ENCODE results near the gene GJB3. TPM values are rescaled to one million over a fixed set of nuclear protein-coding genes. Genes with fewer than 3 reads are reported as not detected.

Gene GJB3
- total and polyA plus RNA-seq, 4 donors: 0.21 to 1.0 (median 0.42) TPM; not detected in 1

DNA sequence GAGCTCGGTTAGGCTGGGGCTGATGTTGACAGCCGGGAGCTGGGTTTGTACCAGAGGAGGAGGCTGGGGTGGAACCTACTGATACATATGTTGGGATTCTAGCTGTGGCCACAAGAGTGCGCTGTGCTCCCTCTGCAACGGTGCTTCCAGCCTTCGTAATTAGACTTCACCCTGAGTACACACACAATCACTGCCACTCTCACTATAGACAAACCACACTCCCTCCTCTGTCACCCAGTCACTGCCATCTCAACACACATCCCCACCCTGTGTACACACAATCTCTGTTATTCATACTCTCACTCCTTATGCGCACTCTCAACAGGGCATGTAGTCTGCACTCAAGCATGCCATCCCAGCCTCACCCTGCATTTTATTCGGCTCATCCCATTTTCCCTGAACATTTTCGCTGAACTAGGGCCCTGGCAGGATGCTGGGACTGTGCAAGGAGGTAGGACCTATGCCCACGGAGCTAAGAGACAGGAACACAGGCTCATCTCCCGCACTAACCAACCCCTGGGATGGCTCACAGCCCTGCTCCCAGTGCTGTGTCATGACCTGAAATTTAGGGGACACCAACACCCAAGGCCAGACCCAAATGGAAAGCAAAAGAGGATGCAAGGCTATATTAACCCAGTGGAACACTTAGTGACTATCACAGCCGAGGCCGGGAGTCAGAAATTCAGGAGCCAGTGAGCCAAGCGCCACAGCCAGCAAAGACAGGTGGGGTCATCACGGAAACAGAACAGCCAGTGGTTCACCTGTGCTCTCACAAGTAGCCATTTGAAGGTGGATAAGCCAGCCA, 5.7 kb downstream of the GJB3 start:
- DNase-seq (peak; percentile 82 to 89), ATAC-seq (ENCODE audit: low FRiP score) (peak; percentile 82)
- no peaks in the 10 kb centered on the region for H3K4me1 ChIP-seq (ENCODE audit: control insufficient read depth in 1 of 2, insufficient read depth in 2 of 2, low read length in 2 of 2)
- H3K27me3 ChIP-seq (ENCODE audit: control insufficient read depth in 1 of 2, insufficient read depth in 2 of 2, low read length in 1 of 2): no peaks in the 10 kb centered on the region
- WGBS, 2 donors: 49 to 52% methylated on average over 14 of the region's 14 CpGs
- intact Hi-C loops (cut with DNase I): loop anchor here (1.0 to 2.0 kb wide), 2 partner anchors 66 to 74 kb away; no protein-coding TSS in a partner anchor
- H3K4me3 ChIP-seq (ENCODE audit: low read length in 2 of 2): no peak overlapping the region
- no peaks in the 10 kb centered on the region for H3K36me3 ChIP-seq (ENCODE audit: control insufficient read depth in 1 of 2, insufficient read depth in 2 of 2, low read length in 1 of 2)
- H3K27ac ChIP-seq (ENCODE audit: low read depth in 1 of 2, low read length in 2 of 2): no peak overlapping the region
- no peaks in the 10 kb centered on the region for H3K9me3 ChIP-seq (ENCODE audit: control insufficient read depth, low read length)

- WGBS, 2 donors: 23 to 31% methylated on average over 9 of the region's 9 CpGs
- ATAC-seq (ENCODE audit: low FRiP score): peak; percentile 66
- peak overlapping the region in 1 of 2 donors; percentile 35 for H3K27ac ChIP-seq (ENCODE audit: low read depth in 1 of 2, low read length in 2 of 2)
These were observed 6.7 kb downstream of the GJB3 start for GRCh38 chr1:34787461-34788420.

DNA sequence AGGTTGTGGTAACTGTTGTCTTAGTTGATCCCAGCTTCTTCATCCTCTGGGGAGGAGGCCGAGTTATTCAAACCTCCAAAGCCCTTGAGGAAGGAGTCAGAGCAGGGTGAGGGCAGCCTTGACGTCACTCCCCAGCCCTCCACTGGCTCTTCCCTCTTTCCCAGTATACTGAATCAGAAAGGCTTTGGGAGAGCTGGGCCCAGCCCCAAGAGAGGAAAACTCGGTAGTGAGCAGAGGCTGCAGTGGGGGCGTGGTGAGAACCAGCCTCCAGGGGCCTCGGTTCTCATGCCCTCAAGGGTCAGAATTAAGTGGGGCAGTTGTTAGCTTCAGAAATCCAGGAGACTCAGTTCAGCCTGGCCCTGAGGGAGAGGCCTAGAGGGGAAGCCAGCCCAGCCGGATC, 10.0 kb downstream of the GJB3 start:
- H3K9me3 ChIP-seq (ENCODE audit: control insufficient read depth, low read length): no peaks in the 10 kb centered on the region
- H3K4me1 ChIP-seq (ENCODE audit: control insufficient read depth in 1 of 2, insufficient read depth in 2 of 2, low read length in 2 of 2): no peaks in the 10 kb centered on the region

More at GRCh38 chr1:34787461-34788420, 6.7 kb downstream of the GJB3 start:
- no peaks in the 10 kb centered on the region for H3K27me3 ChIP-seq (ENCODE audit: control insufficient read depth in 1 of 2, insufficient read depth in 2 of 2, low read length in 1 of 2)
- no peaks in the 10 kb centered on the region for H3K4me1 ChIP-seq (ENCODE audit: control insufficient read depth in 1 of 2, insufficient read depth in 2 of 2, low read length in 2 of 2)
- H3K4me3 ChIP-seq (ENCODE audit: low read length in 2 of 2): no peak overlapping the region
- H3K9me3 ChIP-seq (ENCODE audit: control insufficient read depth, low read length): no peaks in the 10 kb centered on the region
- intact Hi-C loops (cut with DNase I): loop anchor here in 1 of 2 donors (2.0 kb wide), 1 partner anchor 73 kb away; no protein-coding TSS in a partner anchor
- H3K36me3 ChIP-seq (ENCODE audit: control insufficient read depth in 1 of 2, insufficient read depth in 2 of 2, low read length in 1 of 2): no peaks in the 10 kb centered on the region
- DNase-seq: no peak

GRCh38 chr1:34792424-34792823, 11.4 kb downstream of the GJB3 start:
- DNase-seq (no peak), ATAC-seq (ENCODE audit: low FRiP score) (no peak)
- Histone ChIP-seq H3K9me3 (ENCODE audit: control insufficient read depth, low read length) (no peaks in the 10 kb centered on the region), H3K4me3 (ENCODE audit: low read length in 2 of 2) (peak overlapping the region in 1 of 2 donors; percentile 52), H3K4me1 (ENCODE audit: control insufficient read depth in 1 of 2, insufficient read depth in 2 of 2, low read length in 2 of 2) (peaks cover 0 to 3% of the 10 kb centered on the region in 2 donors), H3K27ac (ENCODE audit: low read depth in 1 of 2, low read length in 2 of 2) (peak overlapping the region in 1 of 2 donors; percentile 53), H3K27me3 (ENCODE audit: control insufficient read depth in 1 of 2, insufficient read depth in 2 of 2, low read length in 1 of 2) (no peaks in the 10 kb centered on the region), H3K36me3 (ENCODE audit: control insufficient read depth in 1 of 2, insufficient read depth in 2 of 2, low read length in 1 of 2) (no peaks in the 10 kb centered on the region)
- WGBS, 2 donors: 51 to 52% methylated on average over 10 of the region's 10 CpGs
- intact Hi-C loops (cut with DNase I): loop anchor here in 1 of 2 donors (2.0 to 5.0 kb wide), 2 partner anchors 45 to 60 kb away; no protein-coding TSS in a partner anchor

More for the DNA sequence above, 10.0 kb downstream of the GJB3 start:
- ATAC-seq (ENCODE audit: low FRiP score) (peak; percentile 40), DNase-seq (no peak)
- intact Hi-C loops (cut with DNase I): loop anchor here in 1 of 2 donors (5.0 kb wide), 1 partner anchor 46 kb away; no protein-coding TSS in a partner anchor
- no peak overlapping the region for H3K27ac ChIP-seq (ENCODE audit: low read depth in 1 of 2, low read length in 2 of 2)
- H3K4me3 ChIP-seq (ENCODE audit: low read length in 2 of 2): no peak overlapping the region
- H3K27me3 ChIP-seq (ENCODE audit: control insufficient read depth in 1 of 2, insufficient read depth in 2 of 2, low read length in 1 of 2): no peaks in the 10 kb centered on the region
- no peaks in the 10 kb centered on the region for H3K36me3 ChIP-seq (ENCODE audit: control insufficient read depth in 1 of 2, insufficient read depth in 2 of 2, low read length in 1 of 2)
- 61 to 65% methylated on average over 6 of the region's 6 CpGs for WGBS, 2 donors

DNA sequence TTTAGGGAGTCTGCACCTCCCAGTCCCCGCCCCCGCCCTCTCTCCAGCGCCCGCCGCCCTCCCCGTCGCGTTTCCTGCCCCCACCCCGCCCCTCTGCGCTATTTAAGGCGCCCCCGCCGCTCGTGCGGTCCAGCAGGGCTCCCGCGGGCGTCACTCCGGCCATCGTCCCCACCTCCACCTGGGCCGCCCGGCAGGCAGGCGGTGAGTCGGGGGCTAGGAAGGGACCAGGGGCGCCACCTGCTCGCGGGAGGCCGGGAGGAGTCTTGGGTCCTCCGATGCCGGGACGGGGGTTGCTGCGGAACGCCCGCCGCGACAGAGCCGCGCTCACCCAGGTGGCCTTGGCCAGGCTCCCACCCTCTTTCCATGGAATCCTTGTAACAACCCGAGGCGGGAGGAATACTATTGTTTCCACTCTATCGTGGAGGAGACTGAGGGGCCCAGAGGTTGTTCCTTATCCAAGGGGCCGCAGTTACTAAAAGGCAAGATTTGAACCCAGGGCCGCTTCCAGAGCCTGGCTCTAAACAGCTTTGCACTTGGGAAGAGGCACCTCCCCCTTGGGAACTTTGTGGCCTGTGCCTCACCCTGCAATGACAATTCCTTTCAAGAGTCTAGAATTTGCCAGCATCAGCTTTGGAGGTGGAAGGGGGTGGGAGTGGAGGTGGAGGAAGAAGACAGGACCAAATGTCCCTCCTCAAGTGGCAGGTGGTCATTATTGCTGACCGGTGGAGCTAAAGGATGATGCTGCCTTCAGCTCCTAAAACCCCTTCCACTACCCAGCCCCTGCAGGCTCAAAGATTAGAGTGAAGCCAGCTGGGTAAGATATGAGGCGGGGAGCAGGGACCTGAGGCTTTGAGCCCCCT, 12.1 kb downstream of the GJB3 start, which contains the start of gene GJA4:
TSS of gene GJA4 (plus strand) at position 132 of the 860 bp plus-strand sequence. CDS start 1,215 bp downstream, outside the sequence.
- 5% methylated on average over 40 to 45 of the region's 45 CpGs for WGBS, 2 donors
- H3K9me3 ChIP-seq (ENCODE audit: control insufficient read depth, low read length): no peaks in the 10 kb centered on the region
- no peaks in the 10 kb centered on the region for H3K36me3 ChIP-seq (ENCODE audit: control insufficient read depth in 1 of 2, insufficient read depth in 2 of 2, low read length in 1 of 2)
- ATAC-seq (ENCODE audit: low FRiP score) (peak; percentile 30), DNase-seq (peak in 1 of 2 donors; percentile 85)
- peak within 1 kb of the TSS; percentile 75 to 80 for H3K27ac ChIP-seq (ENCODE audit: low read depth in 1 of 2, low read length in 2 of 2)
- peak within 1 kb of the TSS; percentile 52 to 66 for H3K4me3 ChIP-seq (ENCODE audit: low read length in 2 of 2)
- peaks cover 0 to 3% of the 10 kb centered on the region in 2 donors for H3K4me1 ChIP-seq (ENCODE audit: control insufficient read depth in 1 of 2, insufficient read depth in 2 of 2, low read length in 2 of 2)
- intact Hi-C loops (cut with DNase I): loop anchor here in 1 of 2 donors (2.0 to 5.0 kb wide), 2 partner anchors 44 to 60 kb away; no protein-coding TSS in a partner anchor
- no peaks in the 10 kb centered on the region for H3K27me3 ChIP-seq (ENCODE audit: control insufficient read depth in 1 of 2, insufficient read depth in 2 of 2, low read length in 1 of 2)

DNA sequence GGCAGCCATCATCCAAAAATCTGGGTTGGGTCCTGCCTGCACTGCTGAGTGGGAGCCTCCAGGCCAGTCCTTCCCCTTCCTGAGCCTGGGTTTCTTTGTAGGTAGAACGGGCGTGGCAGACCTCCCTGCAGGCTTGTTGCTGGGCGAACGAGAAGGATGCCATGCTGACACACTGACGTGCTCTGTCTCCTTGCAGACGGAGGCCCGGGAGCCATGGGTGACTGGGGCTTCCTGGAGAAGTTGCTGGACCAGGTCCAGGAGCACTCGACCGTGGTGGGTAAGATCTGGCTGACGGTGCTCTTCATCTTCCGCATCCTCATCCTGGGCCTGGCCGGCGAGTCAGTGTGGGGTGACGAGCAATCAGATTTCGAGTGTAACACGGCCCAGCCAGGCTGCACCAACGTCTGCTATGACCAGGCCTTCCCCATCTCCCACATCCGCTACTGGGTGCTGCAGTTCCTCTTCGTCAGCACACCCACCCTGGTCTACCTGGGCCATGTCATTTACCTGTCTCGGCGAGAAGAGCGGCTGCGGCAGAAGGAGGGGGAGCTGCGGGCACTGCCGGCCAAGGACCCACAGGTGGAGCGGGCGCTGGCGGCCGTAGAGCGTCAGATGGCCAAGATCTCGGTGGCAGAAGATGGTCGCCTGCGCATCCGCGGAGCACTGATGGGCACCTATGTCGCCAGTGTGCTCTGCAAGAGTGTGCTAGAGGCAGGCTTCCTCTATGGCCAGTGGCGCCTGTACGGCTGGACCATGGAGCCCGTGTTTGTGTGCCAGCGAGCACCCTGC, 13.2 kb downstream of the GJB3 start:
- DNase-seq (no peak), ATAC-seq (ENCODE audit: low FRiP score) (no peak)
- H3K4me1 ChIP-seq (ENCODE audit: control insufficient read depth in 1 of 2, insufficient read depth in 2 of 2, low read length in 2 of 2): peaks cover 0 to 3% of the 10 kb centered on the region in 2 donors
- H3K27ac ChIP-seq (ENCODE audit: low read depth in 1 of 2, low read length in 2 of 2): peak overlapping the region in 1 of 2 donors; percentile 75
- 89 to 90% methylated on average over 40 of the region's 40 CpGs for WGBS, 2 donors
- H3K27me3 ChIP-seq (ENCODE audit: control insufficient read depth in 1 of 2, insufficient read depth in 2 of 2, low read length in 1 of 2): no peaks in the 10 kb centered on the region
- intact Hi-C loops (cut with DNase I): loop anchor here in 1 of 2 donors (5.0 kb wide), 1 partner anchor 43 kb away; no protein-coding TSS in a partner anchor
- H3K9me3 ChIP-seq (ENCODE audit: control insufficient read depth, low read length): no peaks in the 10 kb centered on the region
- no peaks in the 10 kb centered on the region for H3K36me3 ChIP-seq (ENCODE audit: control insufficient read depth in 1 of 2, insufficient read depth in 2 of 2, low read length in 1 of 2)
- no peak overlapping the region for H3K4me3 ChIP-seq (ENCODE audit: low read length in 2 of 2)

GRCh38 chr1:34794790-34795180, 13.8 kb downstream of the GJB3 start:
- DNase-seq (no peak), ATAC-seq (ENCODE audit: low FRiP score) (no peak)
- Histone ChIP-seq H3K36me3 (ENCODE audit: control insufficient read depth in 1 of 2, insufficient read depth in 2 of 2, low read length in 1 of 2) (no peaks in the 10 kb centered on the region), H3K9me3 (ENCODE audit: control insufficient read depth, low read length) (no peaks in the 10 kb centered on the region), H3K4me1 (ENCODE audit: control insufficient read depth in 1 of 2, insufficient read depth in 2 of 2, low read length in 2 of 2) (peaks cover 0 to 3% of the 10 kb centered on the region in 2 donors), H3K27me3 (ENCODE audit: control insufficient read depth in 1 of 2, insufficient read depth in 2 of 2, low read length in 1 of 2) (no peaks in the 10 kb centered on the region), H3K4me3 (ENCODE audit: low read length in 2 of 2) (no peak overlapping the region), H3K27ac (ENCODE audit: low read depth in 1 of 2, low read length in 2 of 2) (no peak overlapping the region)
- 76 to 87% methylated on average over 10 to 12 of the region's 12 CpGs for WGBS, 2 donors
- intact Hi-C loops (cut with DNase I): loop anchor here in 1 of 2 donors (5.0 kb wide), 1 partner anchor 43 kb away; no protein-coding TSS in a partner anchor

Data from aorta (tissue), 5 donors.